HG03108 (cell line): ENCODE data around the gene ARSK.
"Not testable (repeated sequence)": the region's sequence is repeated elsewhere in the genome, so short reads cannot be mapped to it uniquely, and the experiment has no call there.

Experiments
- ATAC-seq: cut with Tn5 transposase; IDR thresholded peaks from one replicate; pipeline ENCODE4 v1.9.1; 2021; ENCODE audit warnings: moderate library complexity; ENCODE audit not compliant: unreplicated experiment

The ARSK gene

DNA sequence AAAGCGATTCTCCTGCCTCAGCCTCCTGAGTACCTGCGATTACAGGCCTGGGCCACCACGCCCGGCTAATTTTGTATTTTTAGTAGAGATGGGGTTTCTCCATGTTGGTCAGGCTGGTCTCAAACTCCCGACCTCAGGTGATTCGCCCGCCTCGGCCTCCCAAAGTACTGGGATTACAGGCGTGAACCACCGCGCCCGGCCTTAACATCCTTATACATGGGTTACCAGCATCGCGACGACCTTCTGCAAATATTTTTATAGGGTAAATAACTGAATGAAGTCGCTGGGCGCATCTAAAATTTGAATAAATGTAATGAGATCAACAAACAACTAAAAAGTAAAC is 91.3 kb downstream of the ARSK start:
- ATAC-seq = not testable (repeated sequence)

DNA sequence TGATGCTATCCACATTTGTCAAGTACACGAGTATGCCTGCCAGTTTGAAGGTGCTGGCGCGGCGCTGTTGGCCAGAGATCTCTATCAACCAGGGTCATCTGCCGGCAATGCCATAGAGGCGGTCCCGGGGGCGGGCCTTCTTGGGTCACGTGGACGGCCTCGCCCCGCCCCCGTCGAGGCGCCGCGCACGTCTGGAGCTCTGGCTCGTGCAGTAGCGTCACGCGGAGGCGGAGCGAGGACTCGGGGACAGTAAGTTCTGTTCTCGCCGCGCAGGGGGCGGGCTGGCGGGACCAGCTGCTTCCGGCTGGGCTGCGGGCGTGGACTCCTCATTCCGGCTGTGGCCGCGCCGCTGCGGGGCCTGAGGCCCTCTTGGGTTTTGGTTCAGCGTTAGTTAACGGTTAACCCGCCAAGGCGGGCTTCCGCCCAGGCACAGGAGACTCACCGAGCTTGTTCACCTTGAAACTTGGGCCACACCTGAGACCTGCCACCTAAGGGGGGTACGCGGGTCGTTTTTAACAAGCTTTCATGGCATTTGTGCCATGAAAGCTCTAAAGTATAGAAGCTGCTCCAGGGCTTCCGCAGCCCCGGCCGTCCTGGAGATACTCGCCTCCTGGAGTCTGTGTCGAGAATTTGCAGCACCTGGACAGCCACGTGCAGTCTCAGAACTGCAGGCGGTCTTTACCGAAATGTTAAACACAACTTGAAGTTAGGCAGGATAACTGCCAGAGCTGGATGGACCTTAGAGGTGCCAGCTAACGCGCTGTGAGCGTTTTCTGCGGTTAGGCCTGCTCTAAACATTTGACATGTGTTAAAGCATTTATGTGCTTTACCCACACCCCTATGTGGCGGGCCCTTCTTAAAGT is 91.9 kb downstream of the ARSK start, which contains the start of gene RFESD:
Gene RFESD (plus strand): TSS at position 209 of the 863 bp plus-strand sequence. CDS start 5,495 bp downstream, outside the sequence.
- ATAC-seq = peak; percentile 96

DNA sequence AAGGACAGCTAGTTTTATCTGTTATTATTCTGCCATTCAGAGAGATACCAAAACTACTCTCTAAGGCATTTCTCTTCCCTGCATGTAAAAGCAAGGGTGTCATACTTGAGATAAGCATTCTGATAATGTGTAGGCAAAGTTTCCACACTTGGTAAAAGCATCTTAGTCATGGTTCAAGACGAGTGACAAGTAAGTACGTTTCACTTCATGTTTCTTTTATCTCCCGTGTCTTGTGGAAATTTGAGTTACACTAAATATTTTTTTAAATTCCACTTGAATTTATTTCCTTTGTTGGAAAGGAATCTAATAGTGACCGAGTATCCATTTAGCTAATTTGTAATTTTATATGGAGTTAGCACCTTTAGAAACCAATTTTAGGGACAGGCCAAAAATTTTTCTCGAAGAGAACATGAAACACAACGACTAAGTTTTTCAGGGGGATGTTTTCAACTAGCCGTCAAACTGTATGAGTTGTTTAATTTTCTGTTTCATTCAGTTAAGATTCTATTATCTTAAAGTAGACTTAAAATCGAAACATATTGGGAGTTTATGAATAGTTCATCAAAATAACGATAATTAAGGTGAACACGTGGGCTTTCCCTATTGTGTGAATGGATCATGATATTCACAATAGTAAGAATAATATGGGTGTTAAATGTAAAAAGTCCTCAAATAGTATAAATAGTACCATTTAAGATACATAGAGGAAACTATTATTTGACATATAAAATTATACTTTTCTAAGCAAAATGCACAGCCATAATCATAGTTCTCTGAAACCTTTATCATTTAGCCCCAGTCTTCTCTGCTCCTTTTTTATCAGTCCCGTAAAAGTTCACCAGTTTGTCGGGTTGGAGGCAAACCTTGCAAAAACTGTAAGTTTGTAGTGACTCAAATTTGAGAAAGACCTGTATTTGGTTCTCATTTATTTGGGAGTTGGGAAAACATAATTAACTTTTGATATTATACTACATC is 93.3 kb downstream of the ARSK start:
- ATAC-seq = no peak

DNA sequence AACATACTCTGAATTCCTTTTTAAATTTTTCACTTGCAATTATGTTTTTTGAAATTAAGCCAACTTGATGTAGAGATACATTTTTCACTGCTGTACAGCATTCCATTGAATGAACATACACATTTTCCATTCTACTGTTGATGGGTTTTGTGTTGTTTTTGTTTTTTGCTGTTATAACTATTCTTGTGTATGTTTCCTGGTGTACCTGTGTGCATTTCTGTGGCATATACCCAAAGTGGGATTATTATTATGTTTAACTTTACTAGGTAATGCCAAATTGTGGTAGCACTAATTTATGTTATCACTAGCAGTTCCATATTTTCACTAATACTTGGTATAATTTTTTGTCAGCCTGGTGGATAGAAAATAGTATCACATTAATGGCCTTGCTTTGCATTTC is 94.4 kb downstream of the ARSK start:
- ATAC-seq = no peak

DNA sequence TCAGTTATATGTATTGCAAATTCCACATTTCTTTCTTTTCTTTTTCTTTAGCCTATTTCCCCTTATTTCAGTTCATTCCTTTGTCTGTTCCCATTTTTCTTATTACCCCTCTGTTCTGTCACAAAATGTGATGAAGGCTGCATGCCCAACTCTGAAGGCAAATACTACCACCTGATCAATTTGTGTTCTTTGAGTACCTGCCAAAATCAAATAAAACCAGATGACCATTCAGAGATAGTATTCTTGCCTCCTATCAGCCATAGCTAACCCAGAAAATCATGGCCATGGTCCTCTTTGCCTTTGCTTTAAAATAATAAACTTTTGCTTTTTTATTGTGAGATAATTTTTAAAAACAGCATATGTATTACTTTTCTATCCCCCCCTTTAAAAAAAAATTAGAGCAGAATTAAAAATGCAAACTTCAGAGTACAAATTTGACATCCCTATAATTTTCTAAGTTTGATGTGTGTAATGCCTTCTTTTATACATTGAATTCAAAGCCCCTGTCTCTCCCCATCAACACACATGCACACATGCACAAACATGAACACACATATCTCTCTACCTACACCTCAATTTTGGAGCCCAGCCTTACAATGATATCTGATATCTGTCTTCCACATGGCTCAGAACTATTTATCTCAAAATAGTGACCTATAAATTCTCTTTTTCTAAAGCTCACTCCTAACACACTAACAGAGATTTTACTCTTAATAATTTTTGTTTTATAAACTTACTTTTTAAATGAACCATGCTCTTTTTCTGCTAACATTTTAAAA is 95.1 kb downstream of the ARSK start:
- ATAC-seq = no peak

DNA sequence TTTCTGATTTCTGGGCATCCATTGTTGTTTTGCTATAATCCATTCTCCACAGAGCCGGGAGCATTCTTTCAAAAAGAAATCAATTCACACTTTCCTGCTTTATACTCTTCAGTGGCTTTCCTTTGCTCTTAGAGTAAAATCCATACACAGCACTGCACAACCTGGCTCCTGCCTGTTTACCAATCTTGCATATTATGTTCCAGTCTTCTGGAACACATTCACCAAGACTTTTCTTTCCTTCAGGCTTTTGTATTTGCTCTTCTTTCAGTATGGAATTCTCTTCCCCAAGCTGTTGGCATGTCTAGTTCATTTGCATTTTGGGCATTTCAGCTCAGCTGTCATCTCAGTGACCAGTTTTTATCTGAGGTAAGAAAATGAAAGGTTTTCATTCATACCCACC is 97.9 kb downstream of the ARSK start:
- no peak for ATAC-seq

DNA sequence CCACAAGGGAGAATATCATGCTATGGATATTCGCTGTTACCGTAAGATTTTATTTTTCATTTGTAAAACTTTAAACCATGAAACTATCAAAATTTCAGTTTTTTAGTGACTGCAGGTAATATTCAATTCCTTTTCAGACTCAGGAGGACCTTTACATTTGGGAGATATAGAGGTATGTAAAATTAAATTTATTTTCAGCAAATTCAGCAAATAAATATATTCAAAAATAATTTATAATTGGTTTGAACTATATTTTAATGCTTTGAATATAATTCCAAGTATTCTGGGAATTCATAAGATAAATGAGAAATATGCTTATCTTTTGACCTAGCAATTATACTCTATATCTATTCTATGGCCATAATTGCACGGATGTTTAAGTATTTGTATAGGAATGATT is 99.3 kb downstream of the ARSK start:
- no peak for ATAC-seq
